Measurements from ENCODE around the gene SYNDIG1.

Gene SYNDIG1

DNA sequence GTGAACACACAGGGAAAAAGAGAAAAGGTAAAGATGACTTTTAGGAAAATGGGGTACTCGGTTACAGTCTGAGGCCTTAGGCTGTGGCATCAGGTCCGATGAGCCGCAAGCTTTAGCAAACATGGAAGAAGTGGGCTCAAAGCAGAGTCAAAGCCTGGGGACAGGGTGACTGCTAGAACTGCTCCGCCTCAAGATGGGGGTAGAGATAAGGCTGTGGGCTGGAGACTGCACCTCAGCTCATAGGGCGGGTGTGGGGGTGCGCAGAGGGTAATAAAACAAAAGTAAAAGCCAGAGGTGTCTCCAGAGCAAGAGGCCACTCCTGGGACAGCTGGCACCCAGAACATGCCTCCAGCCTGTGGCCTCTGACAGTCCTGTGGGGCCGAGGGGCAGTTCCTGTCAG lies 21.3 kb upstream of the SYNDIG1 start:
- no peak for DNase-seq (ENCODE audit: low spot score)

DNA sequence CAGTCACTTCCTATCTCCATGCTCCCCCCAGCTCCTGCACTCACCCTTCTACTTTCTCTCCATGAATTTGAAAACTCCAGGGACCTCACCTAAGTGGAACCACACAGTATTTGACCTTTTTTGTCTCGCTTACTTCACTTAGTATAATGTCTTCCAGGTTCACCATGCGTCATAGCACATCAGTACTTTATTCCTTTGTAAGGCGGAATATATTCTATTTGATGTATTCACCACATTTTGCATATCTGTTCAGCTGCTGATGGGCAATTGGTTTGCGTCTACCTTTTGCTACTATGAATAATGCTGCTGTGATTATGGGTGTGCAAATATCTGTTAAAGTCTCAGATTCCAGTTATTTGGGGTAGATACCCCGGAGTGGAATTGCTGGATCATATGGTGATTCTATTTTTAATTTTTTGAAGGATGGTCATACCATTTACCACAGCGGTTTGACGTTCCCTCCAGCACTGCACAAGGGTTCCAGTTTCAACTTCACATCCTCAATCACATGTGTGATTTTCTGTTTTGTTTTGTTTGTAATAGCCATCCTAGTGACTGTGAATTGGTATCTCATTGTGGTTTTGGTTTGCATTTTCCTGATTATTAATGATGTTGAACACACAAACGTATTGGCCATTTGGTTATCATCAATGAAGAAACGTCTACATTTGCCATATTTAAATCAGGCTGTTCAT lies 20.3 kb upstream of the SYNDIG1 start:
- no peak for DNase-seq (ENCODE audit: low spot score)

- no peak for DNase-seq (ENCODE audit: low spot score)
Observed at GRCh38 chr20:24450177-24450576, 19.3 kb upstream of the SYNDIG1 start.

DNA sequence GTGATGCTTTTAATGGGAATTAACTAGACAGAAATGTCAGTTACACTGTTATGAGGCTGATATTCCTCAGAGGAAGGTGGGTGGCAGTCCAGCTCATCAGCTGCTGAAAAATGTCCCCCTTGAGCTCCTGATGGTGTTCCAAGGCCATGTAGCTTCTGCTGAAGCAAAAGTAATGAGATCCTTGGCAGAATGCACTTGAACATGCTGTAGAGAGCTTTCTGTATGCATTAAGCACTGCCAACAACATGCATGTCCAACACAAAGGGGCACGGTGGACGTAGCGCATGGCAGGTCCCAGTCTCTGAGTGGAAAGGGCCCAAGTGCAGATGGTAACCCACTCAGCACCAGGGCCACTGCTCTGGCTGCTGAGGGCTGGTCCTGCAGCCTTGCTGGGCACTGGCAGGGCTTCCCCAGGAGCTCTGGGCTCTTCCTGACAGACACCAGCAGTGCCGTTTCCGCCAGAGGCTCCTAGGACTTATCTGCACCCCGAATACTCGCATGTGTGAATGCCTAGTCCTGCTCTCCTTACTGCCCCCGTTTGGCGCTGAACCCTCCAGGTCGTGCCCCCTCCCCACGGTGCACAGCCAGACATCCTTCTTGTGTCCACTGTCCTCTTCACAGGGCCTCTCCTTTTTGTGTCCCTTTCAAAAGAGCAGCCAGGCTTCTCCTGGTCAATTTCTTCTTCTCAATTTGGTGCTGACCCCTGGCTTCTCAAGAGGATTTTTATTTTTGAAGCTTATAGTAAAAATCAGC lies 18.6 kb upstream of the SYNDIG1 start:
- no peak for DNase-seq (ENCODE audit: low spot score)

DNA sequence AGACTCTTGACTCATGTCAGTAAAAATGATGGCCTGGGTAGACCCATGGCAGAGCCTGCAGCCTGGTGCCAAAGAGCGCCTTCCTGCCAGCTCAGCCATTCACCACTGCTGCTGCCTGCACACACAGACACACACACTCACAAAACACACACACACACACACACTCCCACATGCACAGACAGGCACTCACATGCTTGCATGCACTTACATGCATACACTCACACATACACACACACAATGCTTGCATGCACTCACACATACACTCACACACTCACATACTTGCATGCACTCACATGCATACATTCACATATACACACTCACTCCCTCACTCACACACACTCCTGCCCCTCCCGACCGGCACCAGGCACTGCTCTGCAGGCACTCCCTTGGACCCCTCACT lies 18.0 kb upstream of the SYNDIG1 start:
- no peak for DNase-seq (ENCODE audit: low spot score)

DNA sequence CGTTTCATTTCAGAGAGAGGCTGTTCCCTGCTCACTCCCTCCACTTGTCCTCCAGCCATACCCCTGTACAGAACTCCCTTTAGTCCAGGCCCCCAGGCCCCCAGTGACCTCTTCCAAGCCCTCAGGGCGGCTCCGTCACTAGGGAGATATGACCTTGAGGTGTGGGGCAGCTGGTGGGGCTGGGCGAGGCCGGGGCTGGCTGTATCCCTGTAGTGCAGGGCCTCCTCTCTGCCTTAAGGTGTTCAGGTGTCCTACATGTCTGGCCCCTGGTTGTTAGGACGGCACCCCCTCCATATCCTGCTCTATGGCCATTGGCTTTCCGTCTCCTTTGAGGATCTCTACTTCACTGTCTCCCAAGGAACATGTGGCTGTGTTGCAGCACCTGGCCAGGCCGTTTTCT lies 17.4 kb upstream of the SYNDIG1 start:
- DNase-seq (ENCODE audit: low spot score) = no peak

DNA sequence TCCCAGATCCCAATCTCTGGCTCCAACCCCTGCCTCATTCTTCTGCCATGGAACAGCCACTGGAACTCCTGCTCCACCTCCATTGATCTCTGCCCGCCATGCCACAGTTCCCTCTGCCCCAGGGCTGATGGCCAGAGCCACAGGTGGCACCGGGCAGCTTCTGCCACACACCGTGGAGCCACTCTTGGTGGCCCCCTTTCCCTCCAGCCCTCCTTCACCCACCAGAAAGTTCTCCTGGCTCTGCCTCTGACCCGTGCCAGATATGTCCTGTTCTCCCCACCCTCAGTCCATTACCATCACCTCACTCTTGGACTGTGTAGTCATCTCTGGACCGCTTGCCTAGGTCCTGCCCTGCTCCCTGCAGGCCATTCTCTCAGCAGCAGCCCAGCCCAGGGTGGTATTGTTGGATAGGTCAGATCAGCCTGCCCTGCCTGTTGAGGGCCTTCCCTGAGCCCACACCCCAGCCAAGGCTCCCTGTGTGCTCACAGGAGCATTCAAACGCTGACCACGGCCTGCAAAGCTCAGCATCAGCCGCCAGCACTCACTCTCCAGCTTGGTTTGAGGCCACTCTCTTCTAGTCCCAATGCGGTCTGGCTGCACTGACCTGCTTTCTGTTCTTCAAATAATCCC lies 16.8 kb upstream of the SYNDIG1 start:
- no peak for DNase-seq (ENCODE audit: low spot score)

DNA sequence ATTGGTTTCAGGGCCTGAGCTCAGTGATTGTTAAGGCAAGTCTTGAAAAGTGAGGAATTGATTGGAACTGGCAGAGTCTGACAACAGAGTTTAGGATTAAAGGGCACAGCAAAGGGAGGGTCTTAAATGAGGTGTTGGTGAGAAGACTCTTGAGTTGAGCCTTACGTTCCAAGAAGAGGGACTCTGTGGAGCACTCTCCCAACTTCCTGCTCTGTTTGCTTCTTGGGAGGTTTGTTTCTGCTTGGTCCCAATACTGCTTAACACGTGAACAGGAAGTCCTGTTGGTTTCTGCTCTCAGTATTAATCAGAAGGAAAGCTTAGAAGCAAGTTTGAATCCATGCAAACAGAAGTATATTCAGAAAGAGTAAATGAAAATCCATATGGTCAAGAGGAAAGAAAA lies 15.6 kb upstream of the SYNDIG1 start:
- DNase-seq (ENCODE audit: low spot score) = no peak

DNA sequence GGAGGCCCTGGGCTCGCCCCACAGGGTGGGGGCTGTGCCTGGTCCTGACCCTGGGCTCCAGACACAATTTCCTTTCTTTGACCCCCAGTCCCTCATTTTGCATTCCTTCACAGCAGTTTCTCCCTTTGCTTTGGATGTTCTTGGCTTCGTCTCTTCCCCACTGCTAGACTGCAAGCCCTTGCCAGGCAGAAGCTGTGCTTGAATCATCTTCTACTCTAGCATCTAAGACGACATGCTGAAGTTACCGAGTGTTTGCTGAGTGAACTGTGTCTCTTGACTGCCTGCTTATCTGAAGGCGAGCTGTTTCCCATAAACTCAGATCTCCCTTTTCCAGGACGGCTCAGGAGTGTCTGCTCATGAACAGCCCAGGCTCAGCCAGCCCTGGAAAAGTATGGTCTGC lies 14.3 kb upstream of the SYNDIG1 start:
- DNase-seq (ENCODE audit: low spot score) = no peak

GRCh38 chr20:24456398-24456781 lies 13.0 kb upstream of the SYNDIG1 start:
- DNase-seq (ENCODE audit: low spot score) = no peak

GRCh38 chr20:24458436-24458835 lies 11.0 kb upstream of the SYNDIG1 start:
- DNase-seq (ENCODE audit: low spot score) = no peak

- no peak for DNase-seq (ENCODE audit: low spot score)
Observed at GRCh38 chr20:24459733-24460132, 9.7 kb upstream of the SYNDIG1 start.

DNA sequence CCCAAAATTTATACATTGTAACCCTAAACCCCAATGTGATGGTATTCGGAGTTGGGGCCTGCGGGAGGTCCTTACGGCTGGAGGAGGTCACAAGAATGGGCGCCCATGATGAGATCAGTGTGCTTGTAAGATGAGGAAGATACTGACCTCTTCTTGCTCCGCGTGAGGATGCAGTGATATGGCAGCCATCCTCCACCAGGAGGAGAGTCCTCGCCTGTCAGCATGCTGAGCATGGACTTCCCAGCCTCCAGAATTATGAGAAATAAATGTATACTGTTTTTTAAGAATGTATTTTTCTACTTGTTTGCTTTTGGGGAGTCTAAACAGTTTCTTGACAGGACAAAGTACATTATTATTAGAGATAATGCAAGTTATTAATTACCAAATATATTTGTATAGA lies 8.7 kb upstream of the SYNDIG1 start:
- DNase-seq (ENCODE audit: low spot score) = no peak

- DNase-seq (ENCODE audit: low spot score) = no peak
Observed at GRCh38 chr20:24461848-24462247, 7.6 kb upstream of the SYNDIG1 start.

DNA sequence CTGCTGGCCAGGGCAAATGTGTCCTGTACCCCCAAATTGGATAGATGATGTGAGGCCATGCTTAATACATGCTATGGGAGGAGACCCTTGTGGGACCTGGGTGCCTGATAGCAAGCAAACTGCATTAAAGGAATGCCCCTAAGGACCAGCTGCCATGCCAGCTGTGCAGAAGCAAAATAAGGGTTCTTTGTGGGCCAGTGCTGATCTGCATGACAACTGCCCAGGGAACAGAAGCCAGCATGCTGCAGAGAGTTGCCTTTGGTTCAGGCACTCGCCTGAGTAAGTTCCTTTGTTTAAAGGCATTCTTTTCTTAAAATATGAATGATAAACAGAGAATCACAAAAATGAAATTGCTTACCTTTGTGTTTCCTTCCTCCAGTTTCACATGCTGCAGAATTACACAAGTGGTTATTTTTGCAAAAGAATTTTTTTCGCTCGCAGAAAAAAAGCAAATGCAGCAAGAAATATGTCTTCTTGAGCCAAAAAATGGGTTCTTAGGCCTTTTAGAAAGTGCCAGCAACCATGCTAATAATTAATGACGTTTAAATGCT lies 6.9 kb upstream of the SYNDIG1 start:
- DNase-seq (ENCODE audit: low spot score) = no peak

GRCh38 chr20:24465159-24465558 lies 4.3 kb upstream of the SYNDIG1 start:
- no peak for DNase-seq (ENCODE audit: low spot score)

DNA sequence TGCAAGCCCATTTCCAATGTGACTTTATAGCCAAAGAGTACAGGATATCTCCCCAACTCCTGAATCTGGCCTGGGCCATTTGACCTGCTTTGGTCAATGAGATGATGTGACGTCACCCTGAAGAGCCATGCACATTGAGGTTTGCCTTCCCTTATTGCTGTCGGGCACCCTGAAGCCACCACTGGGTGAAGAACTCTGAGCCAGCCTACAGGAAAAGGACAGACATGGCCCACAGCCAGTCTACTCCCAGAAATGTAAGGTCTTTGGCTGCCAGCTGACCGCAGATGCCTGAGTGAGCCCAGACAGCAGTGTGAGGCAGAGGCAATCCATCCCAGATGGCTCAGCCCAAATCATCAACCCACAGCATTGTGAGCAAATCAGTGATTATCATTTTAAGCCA lies 3.7 kb upstream of the SYNDIG1 start:
- DNase-seq (ENCODE audit: low spot score) = no peak

DNA sequence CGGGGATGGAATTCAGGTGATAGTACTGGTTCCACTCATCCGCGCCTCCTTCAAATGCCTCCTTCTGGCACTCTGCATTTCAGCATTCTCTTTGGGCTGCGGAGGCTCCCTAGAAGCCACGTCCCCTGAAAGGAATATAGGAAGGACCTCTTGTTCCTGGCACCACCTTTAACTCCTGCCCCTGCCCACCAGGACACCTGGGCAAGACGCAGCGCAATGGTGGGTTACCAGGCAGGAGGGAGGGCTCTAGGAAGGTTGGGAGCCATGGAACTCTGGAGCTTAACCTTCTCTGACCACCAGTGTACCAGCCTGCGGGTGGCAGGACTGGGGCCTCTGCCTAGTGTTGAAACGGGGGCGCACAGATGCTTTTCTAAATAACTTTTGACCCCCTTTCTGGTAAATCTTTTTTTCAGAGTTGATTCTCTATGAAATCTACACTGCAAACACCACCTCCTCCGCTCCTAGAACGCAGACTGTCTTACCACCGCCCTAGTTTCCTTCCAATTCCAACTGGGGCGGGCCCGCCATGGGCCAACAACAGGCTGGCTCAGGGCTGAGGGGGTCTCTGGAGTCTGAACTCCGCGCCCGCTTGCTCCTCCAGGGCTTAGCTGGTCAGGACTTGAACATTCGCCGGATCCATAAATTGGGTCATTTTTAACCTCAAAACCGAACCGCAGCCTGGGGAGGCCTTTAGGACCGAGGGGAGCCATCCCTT lies 871 bp upstream of the SYNDIG1 start:
- no peak for DNase-seq (ENCODE audit: low spot score)

GRCh38 chr20:24469894-24470745 lies 691 bp downstream of the SYNDIG1 start:
- no peak for DNase-seq (ENCODE audit: low spot score)

- no peak for DNase-seq (ENCODE audit: low spot score)
Observed at GRCh38 chr20:24470746-24471582, 1.5 kb downstream of the SYNDIG1 start.

- DNase-seq (ENCODE audit: low spot score) = no peak
Observed at GRCh38 chr20:24472426-24472825, 3.0 kb downstream of the SYNDIG1 start.

All from RKO (cell line).